HepG2 (cell line): ENCODE measurements around the gene NUP62.

Source experiments
- CREB1 ChIP-seq, 2 experiments: fragments of 450-650 bp in 1 of 2; IDR thresholded peaks; 2 replicates each; pipeline ENCODE4 v1.6.1; 2016 to 2017; ENCODE audit warnings: control low read depth in 1 of 2, mild to moderate bottlenecking in 1 of 2, missing compliant biosample characterization in 1 of 2, missing genetic modification characterization in 1 of 2
- JUNB ChIP-seq: sonication (generic); formaldehyde crosslinking; IDR thresholded peaks from 2 replicates; pipeline ENCODE4 v1.8.0; 2022; ENCODE audit warnings: missing genetic modification reagents, mild to moderate bottlenecking, borderline replicate concordance
- KDM4B ChIP-seq: sonication (generic); formaldehyde crosslinking; IDR thresholded peaks from 2 replicates; pipeline ENCODE4 v1.4.0; 2020; ENCODE audit warnings: missing genetic modification reagents
- NFIC ChIP-seq: IDR thresholded peaks from 2 replicates; pipeline ENCODE4 v1.6.1; 2012; ENCODE audit warnings: mild to moderate bottlenecking, low read length, inconsistent platforms
- NFYC ChIP-seq: IDR thresholded peaks from 2 replicates; pipeline ENCODE4 v1.6.1; 2016; ENCODE audit warnings: missing genetic modification reagents, missing compliant biosample characterization
- SRF ChIP-seq: IDR thresholded peaks from 2 replicates; pipeline ENCODE4 v1.6.1; 2011; ENCODE audit warnings: mild to moderate bottlenecking, low read depth, low read length, moderate library complexity
- STAT5B ChIP-seq: sonication (generic); formaldehyde crosslinking; IDR thresholded peaks from 2 replicates; pipeline ENCODE4 v1.4.0; 2020; ENCODE audit warnings: missing genetic modification reagents
- TCF7L2 ChIP-seq: IDR thresholded peaks from 2 replicates; pipeline ENCODE4 v1.6.1; 2011; ENCODE audit warnings: mild to moderate bottlenecking, low read depth, low read length, moderate library complexity
- YY1 ChIP-seq: IDR thresholded peaks from 2 replicates; pipeline ENCODE4 v1.6.1; 2011; ENCODE audit warnings: low read length, low read depth, moderate library complexity, mild to moderate bottlenecking; ENCODE audit not compliant: insufficient read depth, insufficient replicate concordance
- ZFY ChIP-seq: sonication (generic); formaldehyde crosslinking; IDR thresholded peaks from 2 replicates; pipeline ENCODE4 v1.4.0; 2020; ENCODE audit warnings: missing genetic modification reagents
- ZNF274 ChIP-seq: sonication (generic); formaldehyde crosslinking; IDR thresholded peaks from 2 replicates; pipeline ENCODE4 v1.5.1; 2020; ENCODE audit warnings: mild to moderate bottlenecking, missing genetic modification reagents
- ZSCAN5A ChIP-seq: sonication (generic); formaldehyde crosslinking; IDR thresholded peaks from 2 replicates; pipeline ENCODE4 v1.8.0; 2022; ENCODE audit warnings: mild to moderate bottlenecking, missing genetic modification reagents, borderline replicate concordance
- TF ChIP-seq, protein P1 (sequence below), 2 experiments: IDR thresholded peaks; 2 replicates each; pipeline ENCODE4 v1.6.1; 2011 to 2012; ENCODE audit warnings: low read length in 2 of 2, borderline replicate concordance in 1 of 2, low read depth in 1 of 2, mild to moderate bottlenecking in 1 of 2, moderate library complexity in 1 of 2
- TF ChIP-seq, protein P2 (sequence below): sonication (generic); formaldehyde crosslinking; IDR thresholded peaks from 2 replicates; pipeline ENCODE4 v1.4.0; 2020; ENCODE audit warnings: missing genetic modification reagents

GRCh38 chr19:49913720-49914119 lies 15.6 kb downstream of the NUP62 start:
- TF ChIP-seq ZFY (no peak), TCF7L2 (no peak), SRF (no peak), YY1 (no peak), ZSCAN5A (no peak), JUNB (CRISPR knock-in tag) (no peak), NFIC (no peak), STAT5B (no peak), CREB1 (IDR thresholded peaks at IDR 0.05) (no peak), CREB1 (CRISPR knock-in tag; IDR thresholded peaks at IDR 0.05) (no peak), NFYC (no peak), KDM4B (CRISPR knock-in tag) (no peak), ZNF274 (CRISPR knock-in tag) (no peak)
- TF ChIP-seq, protein P1, sequence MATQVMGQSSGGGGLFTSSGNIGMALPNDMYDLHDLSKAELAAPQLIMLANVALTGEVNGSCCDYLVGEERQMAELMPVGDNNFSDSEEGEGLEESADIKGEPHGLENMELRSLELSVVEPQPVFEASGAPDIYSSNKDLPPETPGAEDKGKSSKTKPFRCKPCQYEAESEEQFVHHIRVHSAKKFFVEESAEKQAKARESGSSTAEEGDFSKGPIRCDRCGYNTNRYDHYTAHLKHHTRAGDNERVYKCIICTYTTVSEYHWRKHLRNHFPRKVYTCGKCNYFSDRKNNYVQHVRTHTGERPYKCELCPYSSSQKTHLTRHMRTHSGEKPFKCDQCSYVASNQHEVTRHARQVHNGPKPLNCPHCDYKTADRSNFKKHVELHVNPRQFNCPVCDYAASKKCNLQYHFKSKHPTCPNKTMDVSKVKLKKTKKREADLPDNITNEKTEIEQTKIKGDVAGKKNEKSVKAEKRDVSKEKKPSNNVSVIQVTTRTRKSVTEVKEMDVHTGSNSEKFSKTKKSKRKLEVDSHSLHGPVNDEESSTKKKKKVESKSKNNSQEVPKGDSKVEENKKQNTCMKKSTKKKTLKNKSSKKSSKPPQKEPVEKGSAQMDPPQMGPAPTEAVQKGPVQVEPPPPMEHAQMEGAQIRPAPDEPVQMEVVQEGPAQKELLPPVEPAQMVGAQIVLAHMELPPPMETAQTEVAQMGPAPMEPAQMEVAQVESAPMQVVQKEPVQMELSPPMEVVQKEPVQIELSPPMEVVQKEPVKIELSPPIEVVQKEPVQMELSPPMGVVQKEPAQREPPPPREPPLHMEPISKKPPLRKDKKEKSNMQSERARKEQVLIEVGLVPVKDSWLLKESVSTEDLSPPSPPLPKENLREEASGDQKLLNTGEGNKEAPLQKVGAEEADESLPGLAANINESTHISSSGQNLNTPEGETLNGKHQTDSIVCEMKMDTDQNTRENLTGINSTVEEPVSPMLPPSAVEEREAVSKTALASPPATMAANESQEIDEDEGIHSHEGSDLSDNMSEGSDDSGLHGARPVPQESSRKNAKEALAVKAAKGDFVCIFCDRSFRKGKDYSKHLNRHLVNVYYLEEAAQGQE (IDR thresholded peaks at IDR 0.05; ENCODE audit: borderline replicate concordance in 1 of 2, low read depth in 1 of 2, low read length in 2 of 2) = no peak
- TF ChIP-seq, protein P2, sequence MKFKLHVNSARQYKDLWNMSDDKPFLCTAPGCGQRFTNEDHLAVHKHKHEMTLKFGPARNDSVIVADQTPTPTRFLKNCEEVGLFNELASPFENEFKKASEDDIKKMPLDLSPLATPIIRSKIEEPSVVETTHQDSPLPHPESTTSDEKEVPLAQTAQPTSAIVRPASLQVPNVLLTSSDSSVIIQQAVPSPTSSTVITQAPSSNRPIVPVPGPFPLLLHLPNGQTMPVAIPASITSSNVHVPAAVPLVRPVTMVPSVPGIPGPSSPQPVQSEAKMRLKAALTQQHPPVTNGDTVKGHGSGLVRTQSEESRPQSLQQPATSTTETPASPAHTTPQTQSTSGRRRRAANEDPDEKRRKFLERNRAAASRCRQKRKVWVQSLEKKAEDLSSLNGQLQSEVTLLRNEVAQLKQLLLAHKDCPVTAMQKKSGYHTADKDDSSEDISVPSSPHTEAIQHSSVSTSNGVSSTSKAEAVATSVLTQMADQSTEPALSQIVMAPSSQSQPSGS = no peak
